Right atrium auricular region (tissue), 2 donors: ENCODE data around the gene CAMTA1. TPM values are rescaled to one million over a fixed set of nuclear protein-coding genes. Genes with fewer than 3 reads are reported as not detected.

Source experiments
- DNase-seq: peaks from one replicate; pipeline ENCODE4 v3.0.0-alpha.2; 2019; ENCODE audit warnings: low spot score
- H3K27ac ChIP-seq, 2 donors: fragments of 200-600 bp; sonication (generic); 1 replicate in 1 of 2; 2 replicates in 1 of 2; pipeline ENCODE4 v1.5.1; 2016 to 2019
- H3K27me3 ChIP-seq, 2 donors: fragments of 200-600 bp; sonication (generic); one replicate each; pipeline versions ENCODE4 v1.5.1 to v1.6.0; 2017 to 2019
- H3K36me3 ChIP-seq: fragments of 200-600 bp; sonication (generic); one replicate; pipeline ENCODE4 v1.5.1; 2016
- H3K4me1 ChIP-seq, 2 donors: fragments of 200-600 bp; sonication (generic); one replicate each; pipeline versions ENCODE4 v1.5.1 to v1.6.0; 2017 to 2019
- H3K4me3 ChIP-seq, 2 donors: fragments of 200-600 bp; sonication (generic); 1 replicate in 1 of 2; 2 replicates in 1 of 2; pipeline ENCODE4 v1.5.1; 2017 to 2019; ENCODE audit warnings: mild to moderate bottlenecking in 1 of 2, moderate library complexity in 1 of 2
- H3K9me3 ChIP-seq, 2 donors: fragments of 200-600 bp; sonication (generic); one replicate each; pipeline ENCODE4 v1.5.1; 2019
- CTCF ChIP-seq, 2 donors: fragments of 200-600 bp; sonication (generic); IDR thresholded peaks; one replicate each; pipeline ENCODE4 v1.5.1; 2019; ENCODE audit warnings: antibody characterized with exemption in 2 of 2
- total RNA-seq, 2 donors: library from RNA; depleted of rRNA; stranded (reverse); fragments of >200 nt; gene quantifications; one replicate each; pipeline ENCODE4 v1.1.0, GENCODE V29; 2016

The CAMTA1 gene
- total RNA-seq, 2 donors from 2014 or later = 132 to 190 TPM

- no peak for DNase-seq
- H3K4me3 ChIP-seq = no peak overlapping the region
- peaks cover 0 to 8% of the 10 kb centered on the region in 2 donors for H3K4me1 ChIP-seq
- H3K36me3 ChIP-seq = no peaks in the 10 kb centered on the region
- H3K27ac ChIP-seq = no peak overlapping the region
- H3K9me3 ChIP-seq = no peaks in the 10 kb centered on the region
- no peak for TF ChIP-seq CTCF (IDR thresholded peaks at IDR 0.05)
- no peaks in the 10 kb centered on the region for H3K27me3 ChIP-seq
Measured at GRCh38 chr1:6969106-6969505, 183.9 kb downstream of the CAMTA1 start.

GRCh38 chr1:6969762-6970161, 184.5 kb downstream of the CAMTA1 start:
- no peak for DNase-seq
- Histone ChIP-seq H3K36me3 (no peaks in the 10 kb centered on the region), H3K27ac (no peak overlapping the region), H3K4me1 (peaks cover 0 to 8% of the 10 kb centered on the region in 2 donors), H3K27me3 (no peaks in the 10 kb centered on the region), H3K4me3 (no peak overlapping the region), H3K9me3 (no peaks in the 10 kb centered on the region)
- no peak for TF ChIP-seq CTCF (IDR thresholded peaks at IDR 0.05)

DNA sequence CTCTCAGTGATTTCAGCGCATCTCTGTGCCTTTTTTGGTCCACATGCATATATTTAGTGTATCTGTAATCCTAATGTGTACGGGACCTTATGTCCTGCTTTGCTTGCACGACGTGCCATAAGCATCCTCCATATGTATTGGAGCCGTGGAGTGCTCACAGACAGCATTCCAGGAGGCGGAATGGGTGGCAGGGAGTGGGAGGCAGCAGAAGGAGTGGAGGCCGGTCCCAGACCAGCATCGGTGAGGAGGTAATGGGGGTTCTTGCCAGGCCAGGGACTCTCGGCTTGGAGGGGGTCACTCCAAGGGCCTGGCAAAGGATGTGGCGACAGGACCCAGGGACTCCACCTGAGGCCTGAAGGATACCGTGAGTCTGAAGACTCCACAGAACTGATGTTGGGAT, 185.0 kb downstream of the CAMTA1 start:
- Histone ChIP-seq H3K27ac (no peak overlapping the region), H3K36me3 (no peaks in the 10 kb centered on the region), H3K4me1 (peaks cover 0 to 8% of the 10 kb centered on the region in 2 donors), H3K27me3 (no peaks in the 10 kb centered on the region), H3K4me3 (no peak overlapping the region), H3K9me3 (no peaks in the 10 kb centered on the region)
- no peak for TF ChIP-seq CTCF (IDR thresholded peaks at IDR 0.05)
- no peak for DNase-seq

DNA sequence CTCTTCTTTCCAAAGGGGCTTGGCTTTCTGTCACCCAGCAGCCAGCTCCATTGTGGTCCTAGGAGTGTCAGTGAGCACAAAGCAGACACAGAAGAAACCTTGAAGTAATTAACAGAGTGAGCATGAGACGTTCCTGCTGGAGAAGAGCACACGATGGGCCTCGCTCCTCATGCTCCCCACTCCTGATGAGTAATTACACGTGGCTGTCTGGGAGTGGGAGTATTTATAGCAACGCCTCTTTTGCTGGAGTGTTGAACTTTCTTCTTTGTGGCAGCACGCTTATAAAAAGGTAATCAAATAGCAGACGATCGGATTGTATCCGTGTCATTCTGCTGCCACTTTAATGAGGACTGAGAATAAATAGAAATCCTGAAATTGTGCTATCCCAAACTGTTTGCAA, 185.8 kb downstream of the CAMTA1 start:
- no peak for DNase-seq
- no peak overlapping the region for H3K4me3 ChIP-seq
- no peaks in the 10 kb centered on the region for H3K36me3 ChIP-seq
- no peaks in the 10 kb centered on the region for H3K9me3 ChIP-seq
- peaks cover 0 to 8% of the 10 kb centered on the region in 2 donors for H3K4me1 ChIP-seq
- no peaks in the 10 kb centered on the region for H3K27me3 ChIP-seq
- no peak overlapping the region for H3K27ac ChIP-seq
- TF ChIP-seq CTCF (IDR thresholded peaks at IDR 0.05) = no peak

GRCh38 chr1:6971699-6972098, 186.4 kb downstream of the CAMTA1 start:
- peaks cover 0 to 8% of the 10 kb centered on the region in 2 donors for H3K4me1 ChIP-seq
- H3K4me3 ChIP-seq = no peak overlapping the region
- no peaks in the 10 kb centered on the region for H3K9me3 ChIP-seq
- TF ChIP-seq CTCF (IDR thresholded peaks at IDR 0.05) = no peak
- DNase-seq = no peak
- H3K27me3 ChIP-seq = no peaks in the 10 kb centered on the region
- H3K27ac ChIP-seq = no peak overlapping the region
- H3K36me3 ChIP-seq = no peaks in the 10 kb centered on the region

DNA sequence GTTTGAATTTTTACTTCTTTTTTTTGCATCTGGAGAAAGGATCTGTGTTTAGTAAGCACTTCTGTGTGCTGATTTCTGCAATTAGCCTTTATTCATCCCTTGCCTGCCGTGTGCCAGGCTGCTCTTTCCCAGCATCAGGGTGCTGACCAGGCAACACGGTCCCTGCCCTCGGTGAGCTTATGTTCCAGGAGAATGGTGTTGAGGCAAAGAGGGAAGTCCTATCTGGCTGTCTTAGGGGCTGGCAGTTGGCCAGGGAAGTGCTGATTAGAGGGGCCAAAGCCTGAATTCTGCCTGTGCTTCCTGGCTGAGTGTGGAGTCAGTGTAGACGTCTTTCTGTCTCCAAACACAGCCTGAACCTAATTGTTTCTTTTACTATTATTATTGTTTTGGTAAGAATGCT, 187.1 kb downstream of the CAMTA1 start:
- H3K9me3 ChIP-seq = no peaks in the 10 kb centered on the region
- H3K36me3 ChIP-seq = no peaks in the 10 kb centered on the region
- H3K4me3 ChIP-seq = no peak overlapping the region
- no peak for TF ChIP-seq CTCF (IDR thresholded peaks at IDR 0.05)
- H3K27ac ChIP-seq = no peak overlapping the region
- no peaks in the 10 kb centered on the region for H3K27me3 ChIP-seq
- peaks cover 0 to 8% of the 10 kb centered on the region in 2 donors for H3K4me1 ChIP-seq
- no peak for DNase-seq
